HEK293 (cell line): ENCODE measurements around the gene APRT.
A peak's percentile ranks its signal among the peaks of the same experiment; 100 is the strongest.

Experiments
- BCL11A ChIP-seq: fragments of 450-650 bp; formaldehyde crosslinking; IDR thresholded peaks from 2 replicates; pipeline ENCODE4 v1.5.1; 2016; ENCODE audit warnings: low read depth, missing biosample characterization, missing genetic modification characterization
- EGR2 ChIP-seq: fragments of 450-650 bp; formaldehyde crosslinking; IDR thresholded peaks from 2 replicates; pipeline ENCODE4 v1.5.1; 2016; ENCODE audit warnings: low read depth, missing biosample characterization, missing genetic modification characterization
- GLI4 ChIP-seq: fragments of 450-650 bp; formaldehyde crosslinking; IDR thresholded peaks from 2 replicates; pipeline ENCODE4 v1.5.1; 2016; ENCODE audit warnings: missing biosample characterization, missing genetic modification characterization
- REPIN1 ChIP-seq: fragments of 450-650 bp; formaldehyde crosslinking; IDR thresholded peaks from 2 replicates; pipeline ENCODE4 v1.5.1; 2017; ENCODE audit warnings: missing biosample characterization, missing genetic modification characterization, low read depth
- SP7 ChIP-seq: fragments of 450-650 bp; formaldehyde crosslinking; IDR thresholded peaks from 2 replicates; pipeline ENCODE4 v1.5.1; 2016; ENCODE audit warnings: missing biosample characterization, missing genetic modification characterization
- WT1 ChIP-seq: fragments of 450-650 bp; formaldehyde crosslinking; IDR thresholded peaks from 2 replicates; pipeline ENCODE4 v1.5.1; 2016; ENCODE audit warnings: missing biosample characterization, missing genetic modification characterization
- ZNF202 ChIP-seq: fragments of 450-650 bp; formaldehyde crosslinking; IDR thresholded peaks from 2 replicates; pipeline ENCODE4 v1.5.1; 2016; ENCODE audit warnings: missing biosample characterization, missing genetic modification characterization, borderline replicate concordance
- ZNF211 ChIP-seq: fragments of 450-650 bp; formaldehyde crosslinking; IDR thresholded peaks from 2 replicates; pipeline ENCODE4 v1.5.1; 2016; ENCODE audit warnings: low read depth, missing biosample characterization, missing genetic modification characterization
- ZNF223 ChIP-seq: fragments of 450-650 bp; formaldehyde crosslinking; IDR thresholded peaks from 2 replicates; pipeline ENCODE4 v1.5.1; 2016; ENCODE audit warnings: missing biosample characterization, missing genetic modification characterization
- ZNF311 ChIP-seq: fragments of 450-650 bp; formaldehyde crosslinking; IDR thresholded peaks from 2 replicates; pipeline ENCODE4 v1.5.1; 2017; ENCODE audit warnings: missing biosample characterization, missing genetic modification characterization, borderline replicate concordance
- ZNF335 ChIP-seq: fragments of 450-650 bp; formaldehyde crosslinking; conservative IDR thresholded peaks from 2 replicates; pipeline ENCODE4 v1.5.1; 2016; ENCODE audit warnings: missing biosample characterization, missing genetic modification characterization
- ZNF350 ChIP-seq: fragments of 450-650 bp; formaldehyde crosslinking; IDR thresholded peaks from 2 replicates; pipeline ENCODE4 v1.5.0; 2017; ENCODE audit warnings: missing biosample characterization, mild to moderate bottlenecking, missing genetic modification characterization
- ZNF37A ChIP-seq: fragments of 450-650 bp; IDR thresholded peaks from 2 replicates; pipeline ENCODE4 v1.5.1; 2018; ENCODE audit warnings: missing biosample characterization, missing genetic modification characterization
- ZNF548 ChIP-seq: fragments of 450-650 bp; formaldehyde crosslinking; IDR thresholded peaks from 2 replicates; pipeline ENCODE4 v1.5.1; 2016; ENCODE audit warnings: missing biosample characterization, missing genetic modification characterization
- ZNF549 ChIP-seq: fragments of 450-650 bp; IDR thresholded peaks from 2 replicates; pipeline ENCODE4 v1.5.1; 2018; ENCODE audit warnings: missing biosample characterization, missing genetic modification characterization, mild to moderate bottlenecking, inconsistent platforms, moderate library complexity
- ZNF555 ChIP-seq: fragments of 450-650 bp; formaldehyde crosslinking; conservative IDR thresholded peaks from 2 replicates; pipeline ENCODE4 v1.5.1; 2017; ENCODE audit warnings: missing biosample characterization, mild to moderate bottlenecking, missing genetic modification characterization, inconsistent platforms
- ZNF623 ChIP-seq: fragments of 450-650 bp; formaldehyde crosslinking; IDR thresholded peaks from 2 replicates; pipeline ENCODE4 v1.5.1; 2016; ENCODE audit warnings: missing biosample characterization, missing genetic modification characterization
- ZNF624 ChIP-seq: fragments of 450-650 bp; formaldehyde crosslinking; IDR thresholded peaks from 2 replicates; pipeline ENCODE4 v1.5.1; 2017; ENCODE audit warnings: missing biosample characterization, missing genetic modification characterization
- ZNF626 ChIP-seq: fragments of 450-650 bp; sonication (Bioruptor Pico); formaldehyde crosslinking; IDR thresholded peaks from 2 replicates; pipeline ENCODE4 v1.5.1; 2018; ENCODE audit warnings: missing biosample characterization, missing genetic modification characterization, inconsistent platforms
- ZNF768 ChIP-seq: fragments of 450-650 bp; formaldehyde crosslinking; IDR thresholded peaks from 2 replicates; pipeline ENCODE4 v1.5.1; 2018; ENCODE audit warnings: missing biosample characterization, mild to moderate bottlenecking, missing genetic modification characterization
- ZNF791 ChIP-seq: fragments of 450-650 bp; formaldehyde crosslinking; IDR thresholded peaks from 2 replicates; pipeline ENCODE4 v1.5.1; 2016; ENCODE audit warnings: missing biosample characterization, missing genetic modification characterization
- ZSCAN23 ChIP-seq: fragments of 450-650 bp; formaldehyde crosslinking; IDR thresholded peaks from 2 replicates; pipeline ENCODE4 v1.5.1; 2016; ENCODE audit warnings: missing biosample characterization, missing genetic modification characterization
- TF ChIP-seq, protein P1 (sequence below): fragments of 450-650 bp; formaldehyde crosslinking; IDR thresholded peaks from 2 replicates; pipeline ENCODE4 v1.5.1; 2017; ENCODE audit warnings: missing biosample characterization, missing genetic modification characterization
- TF ChIP-seq, protein P2 (sequence below): fragments of 450-650 bp; formaldehyde crosslinking; IDR thresholded peaks from 2 replicates; pipeline ENCODE4 v1.5.1; 2016; ENCODE audit warnings: missing biosample characterization, missing genetic modification characterization
- TF ChIP-seq, protein P3 (sequence below): fragments of 450-650 bp; formaldehyde crosslinking; IDR thresholded peaks from 2 replicates; pipeline ENCODE4 v1.5.1; 2017; ENCODE audit warnings: missing biosample characterization, missing genetic modification characterization
- TF ChIP-seq, protein P4 (sequence below): fragments of 450-650 bp; IDR thresholded peaks from 2 replicates; pipeline ENCODE4 v1.5.1; 2018; ENCODE audit warnings: missing biosample characterization, mild to moderate bottlenecking, missing genetic modification characterization
- TF ChIP-seq, protein P5 (sequence below): fragments of 450-650 bp; formaldehyde crosslinking; IDR thresholded peaks from 2 replicates; pipeline ENCODE4 v1.5.1; 2016; ENCODE audit warnings: missing biosample characterization, missing genetic modification characterization
- TF ChIP-seq, protein P6 (sequence below): fragments of 450-650 bp; formaldehyde crosslinking; IDR thresholded peaks from 2 replicates; pipeline ENCODE4 v1.5.1; 2016; ENCODE audit warnings: missing biosample characterization, missing genetic modification characterization

The APRT gene

DNA sequence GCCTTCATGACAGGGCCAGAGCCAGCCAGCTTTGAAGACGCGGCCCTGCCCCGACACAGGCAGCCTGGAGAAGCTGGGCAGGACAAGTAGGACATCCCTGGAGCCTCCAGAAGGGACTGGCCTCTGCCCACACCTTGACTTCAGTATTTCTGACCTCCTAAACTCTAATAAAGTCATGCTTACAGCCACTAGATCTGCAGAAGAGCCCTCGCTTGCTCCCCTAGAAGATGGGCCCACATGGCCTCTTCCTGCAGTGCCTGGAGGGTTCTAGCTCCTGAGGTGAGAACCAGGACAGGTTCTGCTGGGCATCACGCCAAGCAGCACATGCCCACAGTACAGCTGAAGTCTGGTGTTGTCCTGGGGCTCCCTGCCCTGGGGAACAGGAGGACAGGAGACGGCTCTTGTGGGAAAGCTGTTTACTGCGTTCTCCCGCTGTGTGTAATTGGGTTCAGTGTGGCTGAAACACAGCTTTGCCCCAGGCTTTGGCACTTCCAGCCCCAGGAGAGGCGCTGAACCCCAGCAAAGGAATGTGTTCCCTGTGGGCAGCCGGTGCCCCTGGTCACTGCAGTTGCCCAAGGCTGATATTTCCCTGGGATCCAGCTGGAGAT is 2.6 kb downstream of the APRT start (continued):
- TF ChIP-seq, protein P1, sequence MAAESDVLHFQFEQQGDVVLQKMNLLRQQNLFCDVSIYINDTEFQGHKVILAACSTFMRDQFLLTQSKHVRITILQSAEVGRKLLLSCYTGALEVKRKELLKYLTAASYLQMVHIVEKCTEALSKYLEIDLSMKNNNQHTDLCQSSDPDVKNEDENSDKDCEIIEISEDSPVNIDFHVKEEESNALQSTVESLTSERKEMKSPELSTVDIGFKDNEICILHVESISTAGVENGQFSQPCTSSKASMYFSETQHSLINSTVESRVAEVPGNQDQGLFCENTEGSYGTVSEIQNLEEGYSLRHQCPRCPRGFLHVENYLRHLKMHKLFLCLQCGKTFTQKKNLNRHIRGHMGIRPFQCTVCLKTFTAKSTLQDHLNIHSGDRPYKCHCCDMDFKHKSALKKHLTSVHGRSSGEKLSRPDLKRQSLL = no peak
- TF ChIP-seq SP7 (tag by site-specific recombination) (no peak), GLI4 (no peak), BCL11A (tag by site-specific recombination) (0 out of 2 replicates have a peak, but pooled peaks have one; percentile 55), ZNF626 (no peak), ZNF624 (tag by site-specific recombination) (no peak), ZSCAN23 (no peak), EGR2 (tag by site-specific recombination) (no peak), REPIN1 (tag by site-specific recombination) (no peak), ZNF311 (tag by site-specific recombination) (no peak), ZNF549 (tag by site-specific recombination) (no peak), ZNF37A (tag by site-specific recombination) (no peak), ZNF350 (no peak), ZNF335 (tag by site-specific recombination) (peak; percentile 51), WT1 (tag by site-specific recombination) (peak; percentile 22), ZNF768 (tag by site-specific recombination) (no peak), ZNF623 (tag by site-specific recombination) (0 out of 2 replicates have a peak, but pooled peaks have one; percentile 8), ZNF548 (tag by site-specific recombination) (no peak), ZNF555 (tag by site-specific recombination) (no peak), ZNF202 (no peak), ZNF791 (tag by site-specific recombination) (no peak), ZNF223 (tag by site-specific recombination) (no peak), ZNF211 (tag by site-specific recombination) (no peak)
- TF ChIP-seq, protein P2, sequence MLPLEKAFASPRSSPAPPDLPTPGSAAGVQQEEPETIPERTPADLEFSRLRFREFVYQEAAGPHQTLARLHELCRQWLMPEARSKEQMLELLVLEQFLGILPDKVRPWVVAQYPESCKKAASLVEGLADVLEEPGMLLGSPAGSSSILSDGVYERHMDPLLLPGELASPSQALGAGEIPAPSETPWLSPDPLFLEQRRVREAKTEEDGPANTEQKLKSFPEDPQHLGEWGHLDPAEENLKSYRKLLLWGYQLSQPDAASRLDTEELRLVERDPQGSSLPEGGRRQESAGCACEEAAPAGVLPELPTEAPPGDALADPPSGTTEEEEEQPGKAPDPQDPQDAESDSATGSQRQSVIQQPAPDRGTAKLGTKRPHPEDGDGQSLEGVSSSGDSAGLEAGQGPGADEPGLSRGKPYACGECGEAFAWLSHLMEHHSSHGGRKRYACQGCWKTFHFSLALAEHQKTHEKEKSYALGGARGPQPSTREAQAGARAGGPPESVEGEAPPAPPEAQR = no peak
- TF ChIP-seq, protein P3, sequence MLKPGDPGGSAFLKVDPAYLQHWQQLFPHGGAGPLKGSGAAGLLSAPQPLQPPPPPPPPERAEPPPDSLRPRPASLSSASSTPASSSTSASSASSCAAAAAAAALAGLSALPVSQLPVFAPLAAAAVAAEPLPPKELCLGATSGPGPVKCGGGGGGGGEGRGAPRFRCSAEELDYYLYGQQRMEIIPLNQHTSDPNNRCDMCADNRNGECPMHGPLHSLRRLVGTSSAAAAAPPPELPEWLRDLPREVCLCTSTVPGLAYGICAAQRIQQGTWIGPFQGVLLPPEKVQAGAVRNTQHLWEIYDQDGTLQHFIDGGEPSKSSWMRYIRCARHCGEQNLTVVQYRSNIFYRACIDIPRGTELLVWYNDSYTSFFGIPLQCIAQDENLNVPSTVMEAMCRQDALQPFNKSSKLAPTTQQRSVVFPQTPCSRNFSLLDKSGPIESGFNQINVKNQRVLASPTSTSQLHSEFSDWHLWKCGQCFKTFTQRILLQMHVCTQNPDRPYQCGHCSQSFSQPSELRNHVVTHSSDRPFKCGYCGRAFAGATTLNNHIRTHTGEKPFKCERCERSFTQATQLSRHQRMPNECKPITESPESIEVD (tag by site-specific recombination) = no peak
- TF ChIP-seq, protein P4, sequence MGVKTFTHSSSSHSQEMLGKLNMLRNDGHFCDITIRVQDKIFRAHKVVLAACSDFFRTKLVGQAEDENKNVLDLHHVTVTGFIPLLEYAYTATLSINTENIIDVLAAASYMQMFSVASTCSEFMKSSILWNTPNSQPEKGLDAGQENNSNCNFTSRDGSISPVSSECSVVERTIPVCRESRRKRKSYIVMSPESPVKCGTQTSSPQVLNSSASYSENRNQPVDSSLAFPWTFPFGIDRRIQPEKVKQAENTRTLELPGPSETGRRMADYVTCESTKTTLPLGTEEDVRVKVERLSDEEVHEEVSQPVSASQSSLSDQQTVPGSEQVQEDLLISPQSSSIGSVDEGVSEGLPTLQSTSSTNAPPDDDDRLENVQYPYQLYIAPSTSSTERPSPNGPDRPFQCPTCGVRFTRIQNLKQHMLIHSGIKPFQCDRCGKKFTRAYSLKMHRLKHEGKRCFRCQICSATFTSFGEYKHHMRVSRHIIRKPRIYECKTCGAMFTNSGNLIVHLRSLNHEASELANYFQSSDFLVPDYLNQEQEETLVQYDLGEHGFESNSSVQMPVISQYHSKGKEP (tag by site-specific recombination) = peak; percentile 94
- TF ChIP-seq, protein P5, sequence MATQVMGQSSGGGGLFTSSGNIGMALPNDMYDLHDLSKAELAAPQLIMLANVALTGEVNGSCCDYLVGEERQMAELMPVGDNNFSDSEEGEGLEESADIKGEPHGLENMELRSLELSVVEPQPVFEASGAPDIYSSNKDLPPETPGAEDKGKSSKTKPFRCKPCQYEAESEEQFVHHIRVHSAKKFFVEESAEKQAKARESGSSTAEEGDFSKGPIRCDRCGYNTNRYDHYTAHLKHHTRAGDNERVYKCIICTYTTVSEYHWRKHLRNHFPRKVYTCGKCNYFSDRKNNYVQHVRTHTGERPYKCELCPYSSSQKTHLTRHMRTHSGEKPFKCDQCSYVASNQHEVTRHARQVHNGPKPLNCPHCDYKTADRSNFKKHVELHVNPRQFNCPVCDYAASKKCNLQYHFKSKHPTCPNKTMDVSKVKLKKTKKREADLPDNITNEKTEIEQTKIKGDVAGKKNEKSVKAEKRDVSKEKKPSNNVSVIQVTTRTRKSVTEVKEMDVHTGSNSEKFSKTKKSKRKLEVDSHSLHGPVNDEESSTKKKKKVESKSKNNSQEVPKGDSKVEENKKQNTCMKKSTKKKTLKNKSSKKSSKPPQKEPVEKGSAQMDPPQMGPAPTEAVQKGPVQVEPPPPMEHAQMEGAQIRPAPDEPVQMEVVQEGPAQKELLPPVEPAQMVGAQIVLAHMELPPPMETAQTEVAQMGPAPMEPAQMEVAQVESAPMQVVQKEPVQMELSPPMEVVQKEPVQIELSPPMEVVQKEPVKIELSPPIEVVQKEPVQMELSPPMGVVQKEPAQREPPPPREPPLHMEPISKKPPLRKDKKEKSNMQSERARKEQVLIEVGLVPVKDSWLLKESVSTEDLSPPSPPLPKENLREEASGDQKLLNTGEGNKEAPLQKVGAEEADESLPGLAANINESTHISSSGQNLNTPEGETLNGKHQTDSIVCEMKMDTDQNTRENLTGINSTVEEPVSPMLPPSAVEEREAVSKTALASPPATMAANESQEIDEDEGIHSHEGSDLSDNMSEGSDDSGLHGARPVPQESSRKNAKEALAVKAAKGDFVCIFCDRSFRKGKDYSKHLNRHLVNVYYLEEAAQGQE (tag by site-specific recombination) = no peak
- TF ChIP-seq, protein P6, sequence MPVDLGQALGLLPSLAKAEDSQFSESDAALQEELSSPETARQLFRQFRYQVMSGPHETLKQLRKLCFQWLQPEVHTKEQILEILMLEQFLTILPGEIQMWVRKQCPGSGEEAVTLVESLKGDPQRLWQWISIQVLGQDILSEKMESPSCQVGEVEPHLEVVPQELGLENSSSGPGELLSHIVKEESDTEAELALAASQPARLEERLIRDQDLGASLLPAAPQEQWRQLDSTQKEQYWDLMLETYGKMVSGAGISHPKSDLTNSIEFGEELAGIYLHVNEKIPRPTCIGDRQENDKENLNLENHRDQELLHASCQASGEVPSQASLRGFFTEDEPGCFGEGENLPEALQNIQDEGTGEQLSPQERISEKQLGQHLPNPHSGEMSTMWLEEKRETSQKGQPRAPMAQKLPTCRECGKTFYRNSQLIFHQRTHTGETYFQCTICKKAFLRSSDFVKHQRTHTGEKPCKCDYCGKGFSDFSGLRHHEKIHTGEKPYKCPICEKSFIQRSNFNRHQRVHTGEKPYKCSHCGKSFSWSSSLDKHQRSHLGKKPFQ (tag by site-specific recombination) = no peak; the same call in none of the 2 replicates
